Mesendoderm (in vitro differentiated cells): ENCODE results near the gene TRMT10C.
"Not testable (repeated sequence)": the region's sequence is repeated elsewhere in the genome, so short reads cannot be mapped to it uniquely, and the experiment has no call there.

Experiments
- DNase-seq: peaks from one replicate; pipeline ENCODE4 v3.0.0; 2013
- H2AK5ac ChIP-seq: 2 replicates; pipeline ENCODE4 v1.6.1; 2013; ENCODE audit warnings: low read length, inconsistent platforms
- H2BK120ac ChIP-seq: 2 replicates; pipeline ENCODE4 v1.6.1; 2013; ENCODE audit warnings: low read depth, mild to moderate bottlenecking, low read length, moderate library complexity, mixed read lengths
- H2BK15ac ChIP-seq: replicated peaks from 2 replicates; pipeline ENCODE4 v1.6.1; 2013; ENCODE audit warnings: low read depth, mild to moderate bottlenecking, moderate library complexity
- H2BK5ac ChIP-seq: 2 replicates; pipeline ENCODE4 v1.6.1; 2013; ENCODE audit warnings: low read length, inconsistent platforms
- H3K18ac ChIP-seq: 2 replicates; pipeline ENCODE4 v1.6.1; 2013; ENCODE audit warnings: mild to moderate bottlenecking, low read length, mixed read lengths
- H3K23ac ChIP-seq: one replicate; pipeline ENCODE4 v1.6.1; 2013; ENCODE audit warnings: low read length
- H3K27ac ChIP-seq: 2 replicates; pipeline ENCODE4 v1.5.1; 2013; ENCODE audit warnings: low read depth, mild to moderate bottlenecking, inconsistent platforms, low read length, moderate library complexity
- H3K27me3 ChIP-seq: 2 replicates; pipeline ENCODE4 v1.6.1; 2013; ENCODE audit warnings: low read length, control low read depth, mild to moderate bottlenecking, inconsistent platforms; ENCODE audit not compliant: insufficient read depth, poor library complexity
- H3K36me3 ChIP-seq: 2 replicates; pipeline ENCODE4 v1.6.1; 2013; ENCODE audit warnings: low read length, inconsistent platforms; ENCODE audit not compliant: control insufficient read depth, insufficient read depth
- H3K4ac ChIP-seq: one replicate; pipeline ENCODE4 v1.6.1; 2013; ENCODE audit warnings: low read depth, mild to moderate bottlenecking, low read length, moderate library complexity
- H3K4me1 ChIP-seq: 2 replicates; pipeline ENCODE4 v1.6.1; 2013; ENCODE audit warnings: low read depth, low read length, inconsistent platforms; ENCODE audit not compliant: control insufficient read depth
- H3K4me2 ChIP-seq: 2 replicates; pipeline ENCODE4 v1.6.1; 2013; ENCODE audit warnings: low read length
- H3K4me3 ChIP-seq: 2 replicates; pipeline ENCODE4 v1.5.1; 2013; ENCODE audit warnings: mild to moderate bottlenecking, low read length
- H3K56ac ChIP-seq: one replicate; pipeline ENCODE4 v1.6.1; 2013; ENCODE audit warnings: low read length
- H3K79me1 ChIP-seq: 2 replicates; pipeline ENCODE4 v1.6.1; 2013; ENCODE audit warnings: low read length, inconsistent platforms
- H3K79me2 ChIP-seq: 2 replicates; pipeline ENCODE4 v1.6.1; 2013; ENCODE audit warnings: mild to moderate bottlenecking, low read length; ENCODE audit not compliant: control insufficient read depth, insufficient read depth
- H3K9ac ChIP-seq: 2 replicates; pipeline ENCODE4 v1.6.1; 2013; ENCODE audit warnings: low read length, inconsistent platforms
- H4K5ac ChIP-seq: one replicate; pipeline ENCODE4 v1.6.1; 2013; ENCODE audit warnings: low read length
- H4K8ac ChIP-seq: one replicate; pipeline ENCODE4 v1.6.1; 2013; ENCODE audit warnings: low read depth, mild to moderate bottlenecking, control low read depth, low read length, moderate library complexity
- WGBS: extraction: QIAGEN DNeasy Blood & Tissue Kit; methylation state at CpG from one replicate; pipeline ENCODE4 v1.1.7; 2013; ENCODE audit warnings: low lambda C conversion rate, missing lambda C conversion rate; ENCODE audit not compliant: insufficient coverage; ENCODE audit errors: extremely low coverage; 5-methylcytosine and 5-hydroxymethylcytosine counted together

The TRMT10C gene

DNA sequence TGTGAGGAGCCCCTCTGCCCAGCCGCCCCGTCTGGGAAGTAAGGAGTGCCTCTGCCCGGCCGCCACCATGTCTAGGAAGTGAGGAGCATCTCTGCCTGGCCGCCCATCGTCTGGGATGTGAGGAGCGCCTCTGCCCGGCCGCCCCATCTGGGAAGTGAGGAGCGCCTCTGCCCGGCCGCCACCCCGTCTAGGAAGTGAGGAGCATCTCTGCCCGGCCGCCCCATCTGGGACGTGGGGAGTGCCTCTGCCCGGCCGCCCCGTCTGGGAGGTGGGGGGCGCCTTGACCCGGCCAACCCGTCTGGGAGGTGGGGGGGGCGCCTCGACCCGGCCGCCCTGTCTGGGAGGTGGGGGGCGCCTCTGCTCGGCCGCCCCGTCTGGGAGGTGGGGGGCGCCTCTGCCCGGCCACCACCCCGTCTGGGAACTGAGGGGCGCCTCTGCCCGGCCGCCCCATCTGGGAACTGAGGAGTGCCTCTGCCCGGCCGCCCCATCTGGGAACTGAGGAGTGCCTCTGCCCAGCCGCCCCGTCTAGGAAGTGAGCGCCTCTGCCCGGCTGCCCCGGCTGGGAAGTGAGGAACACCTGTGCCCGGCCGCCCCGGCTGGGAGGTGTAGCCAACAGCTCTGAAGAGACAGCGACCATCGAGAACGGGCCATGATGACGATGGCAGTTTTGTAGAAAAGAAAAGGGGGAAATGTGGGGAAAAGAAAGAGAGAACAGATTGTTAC lies 10.1 kb upstream of the TRMT10C start:
- H2BK15ac ChIP-seq, H2AK5ac ChIP-seq, H3K27me3 ChIP-seq, H3K9ac ChIP-seq, H3K23ac ChIP-seq, H4K8ac ChIP-seq, H3K4me1 ChIP-seq, H4K5ac ChIP-seq, H3K79me2 ChIP-seq, H3K4ac ChIP-seq, H3K79me1 ChIP-seq, H3K4me2 ChIP-seq, H2BK120ac ChIP-seq, H3K27ac ChIP-seq, H2BK5ac ChIP-seq, H3K56ac ChIP-seq, H3K4me3 ChIP-seq, H3K18ac ChIP-seq, H3K36me3 ChIP-seq, DNase-seq: not testable (repeated sequence)
- no CpG with 5 or more reads among the region's 50 CpGs for WGBS

DNA sequence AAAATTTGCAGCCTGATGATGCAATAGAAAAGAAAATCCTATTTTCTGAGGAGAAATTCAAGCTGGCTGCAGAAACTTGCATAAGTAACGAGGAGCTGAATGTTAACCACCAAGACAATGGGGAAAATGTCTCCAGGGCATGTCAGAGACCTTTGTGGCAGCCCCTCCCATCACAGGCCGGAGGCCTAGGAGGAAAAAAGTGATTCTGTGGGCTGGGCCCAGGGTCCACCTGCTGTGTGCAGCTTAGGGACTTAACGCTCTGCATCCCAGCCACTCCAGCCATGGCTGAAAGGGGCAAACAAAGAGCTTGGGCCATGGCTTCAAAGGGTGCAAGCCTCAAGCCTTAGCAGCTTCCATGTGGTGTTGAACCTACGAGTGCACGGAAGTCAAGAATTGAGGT lies 8.3 kb upstream of the TRMT10C start:
- not testable (repeated sequence) for H3K23ac ChIP-seq, H3K4me1 ChIP-seq, H4K5ac ChIP-seq, H2AK5ac ChIP-seq, H3K9ac ChIP-seq, H2BK5ac ChIP-seq, H3K79me2 ChIP-seq, H3K27me3 ChIP-seq, H3K56ac ChIP-seq, H3K4me2 ChIP-seq, H3K18ac ChIP-seq, H3K36me3 ChIP-seq, H4K8ac ChIP-seq, H2BK120ac ChIP-seq, H3K4ac ChIP-seq, H2BK15ac ChIP-seq, H3K4me3 ChIP-seq, H3K27ac ChIP-seq, H3K79me1 ChIP-seq
- peak; percentile 46 for DNase-seq
- WGBS: no CpG with 5 or more reads among the region's 5 CpGs

DNA sequence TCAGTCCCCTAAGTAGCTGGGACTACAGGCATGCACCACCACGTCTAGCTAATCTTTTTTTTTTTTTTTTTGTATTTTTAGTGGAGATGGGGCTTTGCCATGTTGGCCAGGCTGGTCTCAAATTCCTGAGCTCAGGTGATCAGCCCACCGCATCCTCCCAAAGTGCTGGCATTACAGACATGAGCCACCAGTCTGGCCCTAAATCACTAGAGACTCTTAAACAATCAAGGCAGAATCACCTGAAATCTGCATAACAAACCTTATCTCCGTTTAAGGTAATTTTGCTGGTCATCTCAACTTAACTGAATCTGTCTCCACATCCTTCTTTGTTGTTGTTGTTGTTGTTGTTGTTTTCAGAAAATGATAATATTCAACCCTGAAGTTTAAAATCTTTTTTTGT lies 5.6 kb upstream of the TRMT10C start:
- Histone ChIP-seq H3K79me2 (no peaks in the 10 kb centered on the region), H3K23ac (no peak overlapping the region), H3K27ac (no peak overlapping the region), H3K56ac (no peak overlapping the region), H3K79me1 (no peaks in the 10 kb centered on the region), H3K18ac (no peak overlapping the region), H2BK15ac (no peak overlapping the region), H2BK120ac (no peak overlapping the region), H4K8ac (no peak overlapping the region), H3K4me2 (no peak overlapping the region), H3K9ac (no peak overlapping the region), H3K36me3 (no peaks in the 10 kb centered on the region), H2BK5ac (no peak overlapping the region), H4K5ac (no peak overlapping the region), H2AK5ac (no peak overlapping the region), H3K4ac (no peak overlapping the region), H3K4me3 (no peak overlapping the region), H3K4me1 (no peaks in the 10 kb centered on the region), H3K27me3 (no peaks in the 10 kb centered on the region)
- no CpG with 5 or more reads among the region's 3 CpGs for WGBS
- DNase-seq: no peak

- peaks cover 5% of the 10 kb centered on the region for H3K79me1 ChIP-seq
- no peaks in the 10 kb centered on the region for H3K4me1 ChIP-seq
- H3K36me3 ChIP-seq: peaks cover 3% of the 10 kb centered on the region
- H3K4me2 ChIP-seq: no peak overlapping the region
- peaks cover 27% of the 10 kb centered on the region for H3K79me2 ChIP-seq
- no peak overlapping the region for H4K5ac ChIP-seq
- no peak overlapping the region for H3K27ac ChIP-seq
- no peak overlapping the region for H2BK15ac ChIP-seq
- no peak overlapping the region for H3K4me3 ChIP-seq
- H3K23ac ChIP-seq: no peak overlapping the region
- H2BK120ac ChIP-seq: no peak overlapping the region
- H3K9ac ChIP-seq: no peak overlapping the region
- H3K4ac ChIP-seq: no peak overlapping the region
- no peak overlapping the region for H3K18ac ChIP-seq
- no peak overlapping the region for H3K56ac ChIP-seq
- WGBS: no CpG with 5 or more reads among the region's 6 CpGs
- H2BK5ac ChIP-seq: no peak overlapping the region
- no peak for DNase-seq
- no peak overlapping the region for H4K8ac ChIP-seq
- no peak overlapping the region for H2AK5ac ChIP-seq
- H3K27me3 ChIP-seq: no peaks in the 10 kb centered on the region
Measured at GRCh38 chr3:101567528-101568317, 6.1 kb downstream of the TRMT10C start.

GRCh38 chr3:101571028-101571895 lies 9.6 kb downstream of the TRMT10C start:
- H4K8ac ChIP-seq: no peak overlapping the region
- H3K27ac ChIP-seq: no peak overlapping the region
- no peaks in the 10 kb centered on the region for H3K27me3 ChIP-seq
- no peak overlapping the region for H2BK120ac ChIP-seq
- H3K4ac ChIP-seq: no peak overlapping the region
- no peak overlapping the region for H3K56ac ChIP-seq
- no peaks in the 10 kb centered on the region for H3K36me3 ChIP-seq
- H3K23ac ChIP-seq: no peak overlapping the region
- H2BK5ac ChIP-seq: no peak overlapping the region
- H3K79me1 ChIP-seq: peaks cover 3% of the 10 kb centered on the region
- H4K5ac ChIP-seq: no peak overlapping the region
- no peaks in the 10 kb centered on the region for H3K4me1 ChIP-seq
- DNase-seq: no peak
- H3K79me2 ChIP-seq: peaks cover 18% of the 10 kb centered on the region
- H3K4me2 ChIP-seq: no peak overlapping the region
- no peak overlapping the region for H3K18ac ChIP-seq
- no peak overlapping the region for H2AK5ac ChIP-seq
- WGBS: no CpG with 5 or more reads among the region's 9 CpGs
- no peak overlapping the region for H2BK15ac ChIP-seq
- H3K4me3 ChIP-seq: no peak overlapping the region
- no peak overlapping the region for H3K9ac ChIP-seq
